Epithelial cell of proximal tubule (primary cell): Measurements from ENCODE around the gene GGCT. TPM values are rescaled to one million over a fixed set of nuclear protein-coding genes. Genes with fewer than 3 reads are reported as not detected.

Experiments used
- DNase-seq: peaks from one replicate; pipeline ENCODE4 v3.0.0-alpha.2; 2011; ENCODE audit warnings: low read depth
- H3K4me3 ChIP-seq: 2 replicates; pipeline ENCODE4 v1.5.1; 2011; ENCODE audit warnings: low read depth, mild to moderate bottlenecking, low read length
- CTCF ChIP-seq: conservative IDR thresholded peaks from 2 replicates; pipeline ENCODE4 v1.5.1; 2012; ENCODE audit warnings: low read depth, mild to moderate bottlenecking, low read length
- total RNA-seq: library from RNA; depleted of rRNA; stranded (reverse); fragments of >200 nt; gene quantifications from 2 replicates; pipeline ENCODE4 v1.2.3, GENCODE V29; 2015

The GGCT gene
- total RNA-seq, 1 donor from 2014 or later: 54.5 TPM

DNA sequence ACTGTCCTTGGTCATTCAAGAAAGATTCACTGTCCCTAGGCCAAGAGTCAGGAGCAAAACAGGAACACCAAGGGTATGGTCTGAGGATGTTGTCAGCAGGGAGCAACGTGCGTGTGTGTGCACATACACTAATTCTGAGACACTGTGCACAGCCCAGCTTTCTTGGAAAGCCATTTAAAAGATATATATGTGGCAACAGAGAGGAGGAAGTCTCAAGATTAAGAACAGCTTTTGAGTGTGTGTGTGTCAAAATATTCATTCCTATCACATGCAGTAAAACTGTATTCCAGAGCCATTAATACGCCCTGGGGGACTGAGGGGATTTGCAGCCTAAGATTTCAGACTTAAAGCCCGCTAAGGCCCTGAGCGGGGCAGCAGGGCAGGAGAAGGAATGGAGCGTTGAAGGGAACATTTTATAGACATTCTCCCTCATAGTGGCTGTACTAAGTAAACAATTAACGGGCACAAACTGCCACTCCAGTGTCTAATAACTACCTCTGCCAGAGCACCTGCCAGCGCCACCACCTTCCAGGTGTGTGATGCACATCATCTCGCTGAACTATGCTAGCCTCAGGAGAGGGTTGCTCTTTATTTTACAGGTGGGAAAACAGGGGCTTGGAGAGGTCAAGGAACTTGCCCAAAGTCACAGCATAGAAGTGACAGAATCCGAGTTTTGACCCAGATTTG is 28.0 kb downstream of the GGCT start:
- TF ChIP-seq CTCF: no peak
- no peak overlapping the region for H3K4me3 ChIP-seq
- no peak for DNase-seq

- no peak for DNase-seq
- no peak for TF ChIP-seq CTCF
- no peak overlapping the region for H3K4me3 ChIP-seq
Measured at GRCh38 chr7:30475580-30475979, 29.0 kb downstream of the GGCT start.

DNA sequence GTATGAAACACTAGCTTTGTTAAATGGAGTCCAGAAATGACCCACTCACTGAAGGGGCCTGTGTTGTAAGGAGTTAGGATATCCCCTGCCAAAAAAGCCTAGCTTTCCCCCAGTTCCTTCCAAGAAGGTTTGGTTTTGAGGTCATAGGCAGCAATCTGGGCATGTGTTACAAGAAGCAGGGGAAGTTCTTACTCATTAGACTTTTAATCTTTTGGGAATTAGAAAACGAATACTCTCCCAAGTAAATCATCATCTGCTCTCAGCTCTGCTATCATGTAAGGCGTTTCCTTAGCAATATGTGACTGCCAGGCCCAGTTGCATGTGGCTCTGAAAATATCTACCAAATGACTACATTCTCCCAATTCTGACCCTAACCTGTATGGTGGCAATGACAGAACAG is 29.7 kb downstream of the GGCT start:
- no peak for TF ChIP-seq CTCF
- DNase-seq: no peak
- H3K4me3 ChIP-seq: no peak overlapping the region

DNA sequence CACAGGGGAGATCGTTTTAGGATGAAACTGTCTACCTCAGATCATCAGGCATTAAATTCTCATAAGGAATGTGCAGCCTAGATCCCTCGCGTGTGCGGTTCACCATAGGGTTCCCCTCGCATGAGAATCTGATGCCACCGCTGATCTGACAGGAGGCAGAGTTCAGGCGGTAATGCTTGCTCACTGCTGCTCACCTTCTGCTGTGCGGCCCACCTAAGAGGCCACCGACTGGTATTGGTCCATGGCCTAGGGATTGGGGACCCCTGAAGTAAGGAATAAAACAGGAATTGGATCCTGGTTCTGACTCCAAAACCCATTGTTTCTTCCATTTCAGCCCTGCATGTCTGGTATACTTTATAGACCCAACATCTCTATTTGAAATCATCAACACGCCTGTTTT is 30.1 kb downstream of the GGCT start:
- H3K4me3 ChIP-seq: no peak overlapping the region
- DNase-seq: no peak
- no peak for TF ChIP-seq CTCF

DNA sequence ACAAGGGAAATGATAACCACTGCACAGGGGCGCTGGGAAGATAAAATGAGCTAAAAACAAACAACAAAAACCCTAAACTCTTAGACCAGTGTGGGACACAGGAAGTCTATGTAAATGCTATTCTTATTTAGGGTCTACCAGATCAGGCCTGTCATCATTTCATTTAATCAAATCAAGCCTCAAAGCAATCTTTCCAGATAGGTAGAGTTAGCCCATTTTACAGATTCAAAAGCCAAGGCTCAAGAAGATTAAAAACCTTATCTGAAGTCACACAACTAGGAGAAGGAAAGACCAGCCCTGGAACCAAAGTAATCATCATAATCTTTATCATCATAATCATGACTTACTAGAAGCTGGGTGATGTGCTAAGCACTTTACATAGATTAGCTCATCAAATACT is 30.7 kb downstream of the GGCT start:
- no peak for TF ChIP-seq CTCF
- no peak overlapping the region for H3K4me3 ChIP-seq
- no peak for DNase-seq

DNA sequence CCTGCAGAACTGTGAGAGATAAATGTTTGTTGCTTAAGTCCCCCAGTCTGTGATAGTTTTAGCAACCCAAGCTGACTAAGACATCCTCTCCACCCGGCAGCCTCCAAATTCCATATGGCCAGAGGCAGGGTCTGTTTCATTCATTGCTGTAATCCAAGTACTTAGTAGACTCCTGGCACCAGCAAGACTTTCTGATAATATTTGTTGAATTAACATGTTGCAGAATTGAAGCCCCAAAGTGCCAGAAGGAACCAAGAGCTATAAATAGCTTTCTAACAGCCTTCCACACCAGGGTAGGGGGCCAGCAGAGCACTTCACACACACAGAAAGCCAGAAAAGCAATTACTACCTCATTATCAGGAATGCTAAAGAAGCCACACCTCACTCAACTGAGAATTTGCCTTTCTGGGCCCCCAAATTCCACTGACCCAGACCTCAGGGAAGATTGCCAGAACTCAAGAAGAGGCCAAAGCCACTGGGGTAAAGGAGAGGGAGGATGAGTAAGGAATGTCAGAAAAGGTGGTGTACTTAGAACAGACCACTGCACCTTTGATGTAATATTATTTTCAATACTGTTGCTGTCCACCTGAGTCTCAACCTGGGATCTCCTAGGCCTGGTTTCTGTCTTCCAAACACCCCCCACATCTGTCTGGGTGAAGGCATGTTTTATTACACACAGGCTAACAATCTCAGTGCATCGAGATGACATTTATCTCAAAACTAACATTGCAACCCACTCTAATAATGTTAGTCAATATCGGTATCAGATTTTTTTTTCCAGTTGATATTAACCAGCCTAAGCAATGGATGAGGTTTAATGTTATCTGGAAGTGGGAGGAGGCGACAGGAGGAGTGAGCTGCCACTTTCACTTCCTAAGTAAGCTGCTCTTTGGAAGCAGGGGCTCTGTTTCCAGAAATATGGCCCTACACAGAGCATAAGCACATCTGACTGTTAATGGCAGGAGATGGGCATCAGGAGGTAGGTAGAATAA is 31.5 kb downstream of the GGCT start:
- no peak for DNase-seq
- no peak overlapping the region for H3K4me3 ChIP-seq
- TF ChIP-seq CTCF: no peak
